Measurements from ENCODE around the gene SPATS2L.

- TF ChIP-seq CTCF (IDR thresholded peaks at IDR 0.05) (no peak), POLR2A (IDR thresholded peaks at IDR 0.05) (no peak)
These were observed 195.7 kb downstream of the SPATS2L start for GRCh38 chr2:200502196-200502595.

Measured in adrenal gland (tissue), 5 donors.